SJSA1 (cell line): ENCODE data around the gene NEURL2. TPM values are rescaled to one million over a fixed set of nuclear protein-coding genes. Genes with fewer than 3 reads are reported as not detected.

Source experiments
- DNase-seq, 2 experiments: peaks; one replicate each; pipeline ENCODE4 v3.0.0-alpha.2; 2015 to 2020; ENCODE audit warnings: low spot score in 2 of 2, low read depth in 1 of 2
- H3K27ac ChIP-seq: fragments of 250-450 bp; sonication (Bioruptor Pico); 2 replicates; pipeline ENCODE4 v1.5.1; 2020; ENCODE audit warnings: mild to moderate bottlenecking, moderate library complexity
- H3K27me3 ChIP-seq: fragments of 250-450 bp; sonication (Bioruptor Pico); replicated peaks from 2 replicates; pipeline ENCODE4 v1.5.1; 2020; ENCODE audit warnings: mild to moderate bottlenecking, moderate library complexity
- H3K36me3 ChIP-seq: fragments of 250-450 bp; sonication (Bioruptor Pico); 2 replicates; pipeline ENCODE4 v1.5.1; 2020; ENCODE audit warnings: mild to moderate bottlenecking
- H3K4me1 ChIP-seq: fragments of 250-450 bp; sonication (Bioruptor Pico); replicated peaks from 2 replicates; pipeline ENCODE4 v1.6.1; 2021; ENCODE audit warnings: mild to moderate bottlenecking
- H3K4me3 ChIP-seq: fragments of 250-450 bp; sonication (Bioruptor Pico); 2 replicates; pipeline ENCODE4 v1.5.1; 2020; ENCODE audit warnings: mild to moderate bottlenecking
- H3K9me3 ChIP-seq: fragments of 250-450 bp; sonication (Bioruptor Pico); replicated peaks from 2 replicates; pipeline ENCODE4 v1.5.1; 2020; ENCODE audit warnings: mild to moderate bottlenecking
- total RNA-seq: library from RNA; depleted of rRNA; stranded (reverse); fragments of >200 nt; shearing (Covaris generic); gene quantifications from 2 replicates; pipeline ENCODE4 v1.2.3, GENCODE V29; 2014

Gene NEURL2
- total RNA-seq, 1 experiment from 2014 or later: 1.9 TPM

- no peak overlapping the region for H3K27ac ChIP-seq
- H3K4me1 ChIP-seq: no peaks in the 10 kb centered on the region
- no peaks in the 10 kb centered on the region for H3K9me3 ChIP-seq
- peaks cover 34% of the 10 kb centered on the region for H3K36me3 ChIP-seq
- no peak for DNase-seq
- no peaks in the 10 kb centered on the region for H3K27me3 ChIP-seq
- H3K4me3 ChIP-seq: no peak overlapping the region
These were observed 7.3 kb upstream of the NEURL2 start for GRCh38 chr20:45898285-45898684.

- Histone ChIP-seq H3K27ac (no peak overlapping the region), H3K36me3 (peaks cover 38% of the 10 kb centered on the region), H3K4me3 (no peak overlapping the region), H3K4me1 (no peaks in the 10 kb centered on the region), H3K27me3 (no peaks in the 10 kb centered on the region), H3K9me3 (no peaks in the 10 kb centered on the region)
- no peak for DNase-seq
These were observed 6.7 kb upstream of the NEURL2 start for GRCh38 chr20:45897692-45898091.

GRCh38 chr20:45897289-45897688, 6.3 kb upstream of the NEURL2 start:
- Histone ChIP-seq H3K4me1 (peaks cover 2% of the 10 kb centered on the region), H3K4me3 (no peak overlapping the region), H3K27ac (no peak overlapping the region), H3K27me3 (no peaks in the 10 kb centered on the region), H3K9me3 (no peaks in the 10 kb centered on the region), H3K36me3 (peaks cover 41% of the 10 kb centered on the region)
- no peak for DNase-seq

GRCh38 chr20:45896641-45897161, 5.7 kb upstream of the NEURL2 start:
- no peaks in the 10 kb centered on the region for H3K9me3 ChIP-seq
- no peak for DNase-seq
- H3K27me3 ChIP-seq: no peaks in the 10 kb centered on the region
- no peak overlapping the region for H3K4me3 ChIP-seq
- H3K27ac ChIP-seq: no peak overlapping the region
- H3K36me3 ChIP-seq: peaks cover 41% of the 10 kb centered on the region
- H3K4me1 ChIP-seq: peaks cover 8% of the 10 kb centered on the region

GRCh38 chr20:45894797-45895196, 3.8 kb upstream of the NEURL2 start:
- H3K9me3 ChIP-seq: no peaks in the 10 kb centered on the region
- peaks cover 41% of the 10 kb centered on the region for H3K36me3 ChIP-seq
- DNase-seq: no peak
- no peak overlapping the region for H3K4me3 ChIP-seq
- H3K27me3 ChIP-seq: no peaks in the 10 kb centered on the region
- H3K4me1 ChIP-seq: peaks cover 23% of the 10 kb centered on the region
- no peak overlapping the region for H3K27ac ChIP-seq

- Histone ChIP-seq H3K27ac (no peak overlapping the region), H3K36me3 (peaks cover 41% of the 10 kb centered on the region), H3K9me3 (no peaks in the 10 kb centered on the region), H3K27me3 (no peaks in the 10 kb centered on the region), H3K4me3 (no peak overlapping the region), H3K4me1 (peaks cover 24% of the 10 kb centered on the region)
- DNase-seq: no peak
These were observed 2.8 kb upstream of the NEURL2 start for GRCh38 chr20:45893831-45894230.

- H3K27me3 ChIP-seq: no peaks in the 10 kb centered on the region
- no peak overlapping the region for H3K4me3 ChIP-seq
- H3K4me1 ChIP-seq: peaks cover 24% of the 10 kb centered on the region
- no peak for DNase-seq
- H3K9me3 ChIP-seq: no peaks in the 10 kb centered on the region
- no peak overlapping the region for H3K27ac ChIP-seq
- peaks cover 41% of the 10 kb centered on the region for H3K36me3 ChIP-seq
These were observed 2.0 kb upstream of the NEURL2 start for GRCh38 chr20:45892828-45893500.

GRCh38 chr20:45892049-45892825, 1.2 kb upstream of the NEURL2 start:
- H3K27ac ChIP-seq: no peak overlapping the region
- H3K9me3 ChIP-seq: no peaks in the 10 kb centered on the region
- peaks cover 24% of the 10 kb centered on the region for H3K4me1 ChIP-seq
- H3K36me3 ChIP-seq: peaks cover 41% of the 10 kb centered on the region
- H3K4me3 ChIP-seq: peak overlapping the region; percentile 79
- peak in 1 of 2 experiments; percentile 18 for DNase-seq
- no peaks in the 10 kb centered on the region for H3K27me3 ChIP-seq

GRCh38 chr20:45890077-45890984, 677 bp downstream of the NEURL2 start:
- DNase-seq: peak; percentile 71 to 86
- peak overlapping the region; percentile 79 for H3K4me3 ChIP-seq
- peak overlapping the region; percentile 26 for H3K27ac ChIP-seq
- peaks cover 25% of the 10 kb centered on the region for H3K4me1 ChIP-seq
- H3K36me3 ChIP-seq: peaks cover 44% of the 10 kb centered on the region
- no peaks in the 10 kb centered on the region for H3K27me3 ChIP-seq
- no peaks in the 10 kb centered on the region for H3K9me3 ChIP-seq

GRCh38 chr20:45888681-45889080, 2.3 kb downstream of the NEURL2 start:
- Histone ChIP-seq H3K9me3 (no peaks in the 10 kb centered on the region), H3K4me1 (peaks cover 34% of the 10 kb centered on the region), H3K36me3 (peaks cover 48% of the 10 kb centered on the region), H3K27ac (no peak overlapping the region), H3K4me3 (no peak overlapping the region), H3K27me3 (no peaks in the 10 kb centered on the region)
- DNase-seq: no peak

GRCh38 chr20:45887346-45887715, 3.7 kb downstream of the NEURL2 start, which contains the start of gene SPATA25:
Gene SPATA25, minus strand, starts transcription at chr20:45887622. Its CDS starts 32 bp downstream, at chr20:45887590.
- H3K27me3 ChIP-seq: no peaks in the 10 kb centered on the region
- H3K9me3 ChIP-seq: no peaks in the 10 kb centered on the region
- no peak within 1 kb of the TSS for H3K27ac ChIP-seq
- H3K4me1 ChIP-seq: peaks cover 33% of the 10 kb centered on the region
- peaks cover 51% of the 10 kb centered on the region for H3K36me3 ChIP-seq
- no peak within 1 kb of the TSS for H3K4me3 ChIP-seq
- no peak for DNase-seq

- H3K27me3 ChIP-seq: no peaks in the 10 kb centered on the region
- H3K27ac ChIP-seq: no peak overlapping the region
- peaks cover 54% of the 10 kb centered on the region for H3K36me3 ChIP-seq
- H3K4me1 ChIP-seq: peaks cover 27% of the 10 kb centered on the region
- H3K4me3 ChIP-seq: no peak overlapping the region
- H3K9me3 ChIP-seq: no peaks in the 10 kb centered on the region
- DNase-seq: no peak
These were observed 4.2 kb downstream of the NEURL2 start for GRCh38 chr20:45886590-45887345.

GRCh38 chr20:45883100-45883469, 7.9 kb downstream of the NEURL2 start:
- no peaks in the 10 kb centered on the region for H3K9me3 ChIP-seq
- peaks cover 10% of the 10 kb centered on the region for H3K4me1 ChIP-seq
- no peak overlapping the region for H3K4me3 ChIP-seq
- peaks cover 58% of the 10 kb centered on the region for H3K36me3 ChIP-seq
- no peaks in the 10 kb centered on the region for H3K27me3 ChIP-seq
- no peak for DNase-seq
- no peak overlapping the region for H3K27ac ChIP-seq
